Stomach (tissue), 9 donors: ENCODE results near the gene HIVEP1. TPM values are rescaled to one million over a fixed set of nuclear protein-coding genes. Genes with fewer than 3 reads are reported as not detected.

Source experiments
- DNase-seq, 2 donors: peaks; one replicate each; pipeline versions ENCODE4 v3.0.0 to v3.0.0-alpha.2; 2013 to 2019
- H3K27ac ChIP-seq, 5 donors: fragments of 200-600 bp in 4 of 5; sonication (generic) in 4 of 5; one replicate each; pipeline ENCODE4 v1.5.1; 2013 to 2019; ENCODE audit warnings: mild to moderate bottlenecking in 1 of 5, moderate library complexity in 1 of 5
- H3K27me3 ChIP-seq, 3 donors: fragments of 200-600 bp; sonication (generic); one replicate each; pipeline ENCODE4 v1.5.1; 2017 to 2019; ENCODE audit warnings: mixed run types in 1 of 3
- H3K36me3 ChIP-seq, 4 donors: fragments of 200-600 bp; sonication (generic); 1 replicate in 3 of 4; 2 replicates in 1 of 4; pipeline ENCODE4 v1.5.1; 2016 to 2019
- H3K4me1 ChIP-seq, 4 donors: fragments of 200-600 bp; sonication (generic); one replicate each; pipeline ENCODE4 v1.5.1; 2016 to 2019
- H3K4me3 ChIP-seq, 4 donors: fragments of 200-600 bp; sonication (generic) in 3 of 4; one replicate each; pipeline ENCODE4 v1.5.1; 2016 to 2019; ENCODE audit warnings: mild to moderate bottlenecking in 1 of 4
- H3K9me3 ChIP-seq, 4 donors: fragments of 200-600 bp; sonication (generic); one replicate each; pipeline ENCODE4 v1.5.1; 2016 to 2019
- EP300 ChIP-seq: sonication (generic); formaldehyde crosslinking; IDR thresholded peaks from one replicate; pipeline ENCODE4 v1.6.1; 2017; ENCODE audit warnings: antibody characterized with exemption
- POLR2A ChIP-seq, 4 donors: fragments of 450-650 bp; IDR thresholded peaks; one replicate each; pipeline ENCODE4 v1.6.1; 2016; ENCODE audit warnings: antibody characterized with exemption in 4 of 4, control low read depth in 2 of 4, mild to moderate bottlenecking in 1 of 4, moderate library complexity in 1 of 4
- POLR2AphosphoS5 ChIP-seq, 3 donors: sonication (generic); formaldehyde crosslinking; IDR thresholded peaks; one replicate each; pipeline ENCODE4 v1.6.1; 2016; ENCODE audit warnings: antibody characterized with exemption in 3 of 3
- WGBS, 5 donors: extraction: QIAGEN DNeasy Blood & Tissue Kit in 3 of 5; methylation state at CpG; one replicate each; pipeline versions ENCODE4 v1.1.5 to v1.1.7; 2013 to 2018; 5-methylcytosine and 5-hydroxymethylcytosine counted together
- intact Hi-C: fragments of 100-400 bp; cut with DNase I; formaldehyde crosslinking; loops from one replicate; pipeline ENCODE4 v1.15.1; 2023; ENCODE audit warnings: low total_unique reads
- polyA plus RNA-seq, 3 donors: library from polyadenylated mRNA; stranded (reverse); fragments of 200-250 nt; gene quantifications; one replicate each; pipeline ENCODE4 v1.2.3, GENCODE V29; 2013
- total RNA-seq, 5 donors: library from RNA; depleted of rRNA; stranded (reverse); fragments of >200 nt; gene quantifications; one replicate each; pipeline versions ENCODE4 v1.1.0 to v1.2.3, GENCODE V29; 2014 to 2016
- TF ChIP-seq, protein P1 (sequence below), 7 experiments: fragments of 450-650 bp in 4 of 7; fragments of 200-600 bp in 3 of 7; sonication (generic) in 3 of 7; IDR thresholded peaks; one replicate each; pipeline ENCODE4 v1.5.1; 2016 to 2019; ENCODE audit warnings: antibody characterized with exemption in 7 of 7, control low read depth in 2 of 7, mild to moderate bottlenecking in 1 of 7
- donor health status: healthy with polysubstance abuse.
- donor health status: Bipolar disorder and iron deficiency.
- donor health status: healthy.

Gene HIVEP1
- total and polyA plus RNA-seq, 8 donors: 2.0 to 19.6 (median 14.1) TPM

DNA sequence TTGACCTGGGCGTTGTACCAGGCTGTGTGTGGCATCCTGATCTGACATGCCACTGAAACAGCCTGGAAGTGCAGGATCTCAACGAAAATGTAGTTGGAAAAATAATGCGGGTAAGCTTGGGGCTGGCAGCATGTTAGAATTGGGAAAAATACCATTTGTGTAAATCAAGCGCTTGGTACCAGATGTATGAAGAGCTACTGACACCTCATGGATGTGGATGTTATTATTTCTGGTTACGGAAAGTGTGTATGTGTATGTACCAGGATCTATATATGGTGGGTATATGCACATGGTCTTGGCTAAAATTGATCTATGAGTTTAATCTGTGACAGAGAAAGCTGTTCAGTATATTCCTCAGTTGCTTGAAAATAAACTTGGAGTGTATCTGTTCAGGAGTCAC, 22.7 kb downstream of the HIVEP1 start:
- peaks cover 0 to 3% (median 2%) of the 10 kb centered on the region in 4 donors for H3K9me3 ChIP-seq
- 59 to 76% (median 70%) methylated on average over 5 of the region's 5 CpGs for WGBS, 5 donors
- intact Hi-C loops: no loop called here
- H3K36me3 ChIP-seq: peaks cover 0 to 7% (median 0%) of the 10 kb centered on the region in 4 donors
- no peak overlapping the region for H3K4me3 ChIP-seq
- TF ChIP-seq POLR2AphosphoS5 (IDR thresholded peaks at IDR 0.05) (no peak), EP300 (no peak), POLR2A (IDR thresholded peaks at IDR 0.05) (no peak)
- TF ChIP-seq, protein P1, sequence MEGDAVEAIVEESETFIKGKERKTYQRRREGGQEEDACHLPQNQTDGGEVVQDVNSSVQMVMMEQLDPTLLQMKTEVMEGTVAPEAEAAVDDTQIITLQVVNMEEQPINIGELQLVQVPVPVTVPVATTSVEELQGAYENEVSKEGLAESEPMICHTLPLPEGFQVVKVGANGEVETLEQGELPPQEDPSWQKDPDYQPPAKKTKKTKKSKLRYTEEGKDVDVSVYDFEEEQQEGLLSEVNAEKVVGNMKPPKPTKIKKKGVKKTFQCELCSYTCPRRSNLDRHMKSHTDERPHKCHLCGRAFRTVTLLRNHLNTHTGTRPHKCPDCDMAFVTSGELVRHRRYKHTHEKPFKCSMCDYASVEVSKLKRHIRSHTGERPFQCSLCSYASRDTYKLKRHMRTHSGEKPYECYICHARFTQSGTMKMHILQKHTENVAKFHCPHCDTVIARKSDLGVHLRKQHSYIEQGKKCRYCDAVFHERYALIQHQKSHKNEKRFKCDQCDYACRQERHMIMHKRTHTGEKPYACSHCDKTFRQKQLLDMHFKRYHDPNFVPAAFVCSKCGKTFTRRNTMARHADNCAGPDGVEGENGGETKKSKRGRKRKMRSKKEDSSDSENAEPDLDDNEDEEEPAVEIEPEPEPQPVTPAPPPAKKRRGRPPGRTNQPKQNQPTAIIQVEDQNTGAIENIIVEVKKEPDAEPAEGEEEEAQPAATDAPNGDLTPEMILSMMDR (IDR thresholded peaks at IDR 0.05): no peak
- DNase-seq: no peak
- H3K4me1 ChIP-seq: peaks cover 0 to 26% (median 15%) of the 10 kb centered on the region in 4 donors
- H3K27me3 ChIP-seq: no peaks in the 10 kb centered on the region
- H3K27ac ChIP-seq: no peak overlapping the region

DNA sequence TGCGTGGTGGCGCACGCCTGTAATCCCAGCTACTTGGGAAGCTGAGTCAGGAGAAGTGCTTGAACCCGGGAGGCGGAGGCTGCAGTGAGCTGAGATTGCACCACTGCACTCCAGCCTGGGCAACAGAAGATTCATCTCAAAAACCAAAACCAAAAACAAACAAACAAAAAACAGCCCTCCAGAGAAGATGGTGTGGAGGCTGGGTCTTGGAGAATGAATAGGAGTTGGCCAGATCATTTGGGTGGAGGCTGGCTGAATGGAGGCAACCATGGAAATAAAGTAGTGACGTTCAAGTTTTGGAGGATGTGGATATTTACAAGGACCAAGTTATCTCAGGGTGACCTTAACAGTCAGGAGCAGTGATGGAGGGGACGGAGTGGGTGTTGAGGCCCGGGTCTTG, 24.7 kb downstream of the HIVEP1 start:
- H3K4me1 ChIP-seq: peaks cover 0 to 26% (median 15%) of the 10 kb centered on the region in 4 donors
- WGBS, 5 donors: 93 to 95% (median 94%) methylated on average over 8 of the region's 8 CpGs
- H3K9me3 ChIP-seq: no peaks in the 10 kb centered on the region
- H3K4me3 ChIP-seq: no peak overlapping the region
- no peak overlapping the region for H3K27ac ChIP-seq
- TF ChIP-seq EP300: no peak
- TF ChIP-seq, protein P1 (IDR thresholded peaks at IDR 0.05): no peak
- no peak for TF ChIP-seq POLR2AphosphoS5 (IDR thresholded peaks at IDR 0.05)
- TF ChIP-seq POLR2A (IDR thresholded peaks at IDR 0.05): no peak
- no peaks in the 10 kb centered on the region for H3K27me3 ChIP-seq
- DNase-seq: no peak
- intact Hi-C loops: no loop called here
- no peaks in the 10 kb centered on the region for H3K36me3 ChIP-seq

GRCh38 chr6:12037798-12038197, 25.7 kb downstream of the HIVEP1 start:
- H3K27me3 ChIP-seq: no peaks in the 10 kb centered on the region
- H3K4me1 ChIP-seq: peaks cover 0 to 21% (median 15%) of the 10 kb centered on the region in 4 donors
- no peak for DNase-seq
- TF ChIP-seq POLR2A (IDR thresholded peaks at IDR 0.05) (no peak), POLR2AphosphoS5 (IDR thresholded peaks at IDR 0.05) (no peak), EP300 (no peak)
- TF ChIP-seq, protein P1 (IDR thresholded peaks at IDR 0.05): no peak
- WGBS, 5 donors: 68 to 83% (median 79%) methylated on average over 6 of the region's 6 CpGs
- intact Hi-C loops: no loop called here
- no peaks in the 10 kb centered on the region for H3K36me3 ChIP-seq
- H3K27ac ChIP-seq: no peak overlapping the region
- no peaks in the 10 kb centered on the region for H3K9me3 ChIP-seq
- no peak overlapping the region for H3K4me3 ChIP-seq

- no peak for DNase-seq
- intact Hi-C loops: no loop called here
- Histone ChIP-seq H3K36me3 (no peaks in the 10 kb centered on the region), H3K27me3 (no peaks in the 10 kb centered on the region), H3K27ac (no peak overlapping the region), H3K4me3 (no peak overlapping the region), H3K4me1 (peaks cover 3 to 8% (median 8%) of the 10 kb centered on the region in 4 donors), H3K9me3 (no peaks in the 10 kb centered on the region)
- TF ChIP-seq POLR2A (IDR thresholded peaks at IDR 0.05): no peak
- no peak for TF ChIP-seq EP300
- TF ChIP-seq POLR2AphosphoS5 (IDR thresholded peaks at IDR 0.05): no peak
- TF ChIP-seq, protein P1 (IDR thresholded peaks at IDR 0.05): no peak
- 79 to 86% (median 83%) methylated on average over 12 of the region's 12 CpGs for WGBS, 5 donors
These were observed 27.7 kb downstream of the HIVEP1 start for GRCh38 chr6:12039540-12040459.
